Activated CD4-positive, CD25-positive, alpha-beta regulatory T cell treated with anti-CD3 and anti-CD28 coated beads, Interleukin-2, amount 50 U/mL, for 24 hours (primary cell): ENCODE results near the gene GLP2R.

Experiments used
- ATAC-seq, 2 donors: fragments of 150-1000 bp; cut with Tn5 transposase; one replicate each; pipeline ENCODE4 v1.10.0; 2021; ENCODE audit warnings: mild to moderate bottlenecking in 1 of 2, moderate library complexity in 1 of 2

Gene GLP2R

DNA sequence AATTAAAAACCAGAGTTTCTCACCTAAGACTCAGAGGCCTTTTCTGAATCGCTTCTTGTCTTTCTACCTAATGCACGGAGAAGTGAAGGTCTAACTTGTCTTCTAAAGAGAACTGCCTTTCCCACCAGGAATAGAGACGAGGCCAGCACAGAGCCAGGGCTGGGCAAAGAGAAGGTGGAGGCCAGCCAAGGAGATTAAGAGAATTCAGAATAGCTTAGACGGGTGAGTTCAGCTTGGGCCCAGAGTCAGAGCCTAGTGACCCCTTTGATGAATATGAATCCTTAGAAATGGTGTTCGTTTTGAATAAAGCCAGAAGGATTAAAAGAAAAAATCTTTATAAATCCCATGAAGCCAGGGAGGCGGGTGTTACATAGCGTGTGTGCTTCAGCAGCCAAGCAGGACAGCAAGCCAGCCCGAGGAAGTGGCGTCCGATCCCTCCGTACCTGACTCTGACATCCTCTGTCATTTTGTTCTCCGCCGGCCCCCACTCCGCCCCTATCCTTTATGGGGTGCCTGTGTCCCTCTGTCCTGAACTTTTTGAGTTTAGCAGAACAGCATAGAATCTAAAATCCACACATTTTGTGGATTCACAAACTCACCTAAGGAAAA, 11.3 kb upstream of the GLP2R start:
- ATAC-seq = no peak

DNA sequence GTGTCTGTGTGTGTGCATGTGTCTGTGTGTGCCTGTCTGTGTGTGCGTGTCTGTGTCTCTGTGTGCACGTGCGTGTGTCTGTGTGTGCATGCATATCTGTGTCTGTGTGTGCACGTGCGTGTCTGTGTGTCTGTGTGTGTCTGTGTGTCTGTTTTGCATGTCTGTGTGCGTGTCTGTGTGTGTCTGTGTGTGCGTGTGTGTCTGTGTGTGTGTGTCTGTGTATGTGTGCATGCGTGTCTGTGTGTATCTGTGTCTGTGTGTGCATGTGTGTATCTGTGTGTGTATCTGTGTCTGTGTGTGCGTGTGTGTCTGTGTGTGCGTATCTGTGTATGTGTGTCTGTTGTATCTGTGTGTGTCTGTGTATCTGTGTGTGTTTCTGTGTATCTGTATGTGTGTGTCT, 9.3 kb upstream of the GLP2R start:
- ATAC-seq = no peak

DNA sequence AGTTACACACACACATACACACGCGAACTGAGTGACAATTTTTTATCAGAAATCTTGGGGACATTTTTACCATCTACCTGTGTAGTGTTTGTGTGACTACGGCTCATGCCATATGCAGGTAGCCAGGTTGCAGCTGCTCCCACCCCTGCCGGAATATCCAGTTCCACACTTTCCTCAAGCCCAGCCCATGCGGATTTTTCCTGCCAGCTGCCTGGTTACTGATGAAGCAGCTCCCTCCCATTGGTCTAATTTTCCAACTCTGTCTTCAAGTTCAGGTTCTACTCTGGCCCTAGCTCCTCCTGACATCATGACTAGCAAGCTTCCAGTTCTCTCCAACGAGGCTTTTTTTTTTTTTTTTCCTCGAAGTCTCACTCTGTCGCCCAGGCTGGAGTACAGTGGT, 8.6 kb upstream of the GLP2R start:
- no peak for ATAC-seq

DNA sequence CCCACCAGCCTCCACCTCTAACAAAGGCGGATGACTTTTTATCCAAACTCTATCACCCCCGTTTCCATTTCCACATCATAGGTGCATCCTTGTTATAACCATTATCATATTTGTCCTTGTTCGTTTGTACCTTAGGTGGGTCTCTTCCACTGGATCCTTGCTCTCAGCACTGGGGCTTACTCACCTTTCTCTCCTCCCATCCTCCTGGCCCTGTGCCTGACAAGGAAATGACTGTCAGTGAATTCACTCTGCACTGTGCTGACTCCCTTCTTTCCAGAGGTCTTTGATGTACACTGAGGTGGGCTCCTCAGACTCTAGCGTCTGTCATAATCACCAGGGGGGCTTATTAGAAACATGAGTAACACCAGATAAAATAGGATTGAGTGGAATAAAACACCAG, 7.0 kb upstream of the GLP2R start:
- ATAC-seq = no peak

DNA sequence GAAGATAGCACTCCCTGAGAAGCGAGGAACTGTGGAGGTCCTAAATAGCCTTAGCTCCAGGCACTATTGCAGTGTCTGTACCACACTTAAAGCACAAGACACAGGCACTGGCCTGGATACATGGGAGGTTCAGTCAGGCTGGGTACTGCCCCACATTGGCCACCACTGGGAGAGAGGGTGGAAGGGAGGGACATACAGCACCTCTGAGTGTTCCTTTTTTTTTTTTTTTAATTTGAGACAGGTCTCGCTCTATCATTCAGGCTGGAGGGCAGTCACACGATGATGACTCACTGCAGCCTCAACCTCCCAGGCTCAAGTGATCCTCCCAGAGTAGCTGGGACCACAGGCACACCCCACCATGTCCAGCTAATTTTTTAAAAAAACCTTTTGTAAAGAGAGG, 5.3 kb upstream of the GLP2R start:
- ATAC-seq = no peak

DNA sequence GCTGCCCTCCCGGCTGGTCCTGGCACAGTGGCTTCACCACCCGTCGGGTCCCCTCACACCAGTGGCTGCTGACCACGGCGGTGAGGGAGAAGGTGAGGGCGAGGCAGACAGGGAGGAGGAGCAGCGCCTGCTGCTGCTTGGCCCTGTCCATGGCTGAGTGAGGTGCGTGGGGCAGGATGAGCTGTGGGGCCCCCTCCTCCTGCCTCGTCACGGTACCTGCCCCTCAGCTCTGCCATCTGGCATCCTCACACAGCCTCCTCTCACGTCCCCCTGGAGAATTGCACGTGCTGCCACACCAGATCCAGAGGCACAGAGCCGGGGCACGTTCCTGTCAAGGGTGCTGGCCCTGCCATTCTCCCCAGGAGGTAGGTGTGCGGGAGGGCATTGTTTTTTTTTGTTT, 3.8 kb upstream of the GLP2R start, which contains the start of gene GSG1L2:
GSG1L2 (minus strand) TSS at position 159 of the 400 bp plus-strand sequence; CDS start at position 151, 8 bp downstream.
- no peak for ATAC-seq

DNA sequence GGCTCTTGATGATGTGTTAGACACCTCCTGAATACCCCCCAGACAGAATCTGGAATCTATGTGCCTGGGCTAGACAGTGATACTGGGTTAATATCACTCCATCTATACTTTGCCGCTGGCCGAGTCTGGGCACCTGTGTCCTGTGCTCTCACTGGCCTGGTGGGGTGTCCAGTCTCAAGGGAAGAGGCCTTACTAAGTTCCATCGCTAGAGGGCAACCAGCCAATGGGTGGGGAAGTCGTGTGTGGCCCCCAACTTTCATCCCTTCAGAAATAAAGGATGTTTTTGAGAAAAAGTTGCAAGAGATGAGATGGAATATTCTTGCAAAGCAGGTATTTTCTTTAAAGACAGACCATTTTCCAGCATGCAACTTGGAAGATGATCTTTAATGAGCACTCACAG, 1.6 kb upstream of the GLP2R start:
- no peak for ATAC-seq

DNA sequence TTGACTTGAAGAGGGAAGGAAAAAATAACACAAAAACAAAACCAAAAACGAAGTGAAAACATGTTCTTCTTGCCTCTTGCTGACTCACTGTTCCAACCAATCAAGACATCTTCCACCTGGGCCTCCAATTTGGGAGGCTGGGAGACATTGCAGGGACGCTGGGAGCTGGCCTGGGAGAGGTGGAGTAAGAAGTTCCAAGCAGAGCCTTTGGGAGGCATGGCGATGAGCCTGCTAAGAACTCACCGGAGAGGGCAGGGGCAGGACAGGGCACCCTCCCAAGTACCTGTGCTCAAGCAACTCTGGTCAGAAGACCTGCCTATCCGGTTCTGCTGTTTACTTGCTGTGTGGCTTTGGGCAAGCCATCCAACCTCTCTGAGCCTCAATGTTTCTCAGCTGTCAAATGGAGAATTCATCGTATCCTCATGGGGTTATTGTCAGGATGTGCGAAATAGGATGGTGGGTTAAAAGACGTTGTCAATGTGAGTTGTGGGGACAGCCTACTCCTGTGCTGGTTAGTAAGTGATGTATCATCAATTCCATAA, 856 bp upstream of the GLP2R start:
- no peak for ATAC-seq

DNA sequence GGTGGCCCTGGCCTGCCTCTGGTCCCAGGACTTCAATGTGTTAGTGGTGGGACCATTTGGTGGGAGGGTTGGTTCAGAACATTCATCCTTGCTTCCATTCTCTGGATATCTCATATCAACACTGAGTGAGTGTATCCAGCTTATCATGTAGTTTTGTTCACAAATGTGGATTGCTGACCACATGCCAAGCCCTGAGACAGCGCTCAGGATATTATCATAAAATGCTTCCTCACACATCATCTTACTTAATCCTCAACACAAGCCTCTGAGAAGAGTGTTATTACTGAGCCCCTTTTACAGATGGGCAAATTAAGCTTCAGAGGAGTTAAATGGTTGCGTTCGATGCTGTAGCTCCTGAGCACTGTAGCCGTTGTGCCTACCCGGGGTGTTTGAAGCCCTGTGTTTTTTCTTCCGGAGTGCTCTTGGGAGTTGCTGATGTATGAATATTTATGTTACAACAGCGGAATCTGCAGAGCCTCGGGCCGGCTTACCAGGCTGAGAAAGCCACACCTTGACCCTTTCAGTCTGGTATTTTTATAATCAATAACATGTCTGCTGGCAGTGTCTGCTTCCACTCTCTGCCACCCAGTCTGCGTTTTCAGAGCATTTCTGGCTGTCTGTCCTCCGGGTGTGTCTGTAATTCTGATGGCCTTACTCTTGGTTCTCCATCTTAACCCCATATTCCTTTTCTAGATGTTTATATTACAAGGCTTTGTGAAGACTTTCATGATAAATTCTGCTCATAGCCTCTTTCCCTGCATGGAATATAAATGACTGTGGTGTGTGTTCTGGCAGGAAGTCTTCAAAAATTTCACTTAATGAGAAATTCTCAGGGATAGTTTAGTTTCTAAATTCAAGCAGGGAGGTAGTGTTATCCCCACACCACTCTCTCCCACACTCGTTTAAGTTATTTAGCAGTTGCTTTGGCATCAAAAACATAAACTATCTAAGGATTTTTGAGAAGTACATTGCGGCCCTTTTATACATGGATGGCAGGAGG, 2.9 kb downstream of the GLP2R start:
- ATAC-seq = no peak

DNA sequence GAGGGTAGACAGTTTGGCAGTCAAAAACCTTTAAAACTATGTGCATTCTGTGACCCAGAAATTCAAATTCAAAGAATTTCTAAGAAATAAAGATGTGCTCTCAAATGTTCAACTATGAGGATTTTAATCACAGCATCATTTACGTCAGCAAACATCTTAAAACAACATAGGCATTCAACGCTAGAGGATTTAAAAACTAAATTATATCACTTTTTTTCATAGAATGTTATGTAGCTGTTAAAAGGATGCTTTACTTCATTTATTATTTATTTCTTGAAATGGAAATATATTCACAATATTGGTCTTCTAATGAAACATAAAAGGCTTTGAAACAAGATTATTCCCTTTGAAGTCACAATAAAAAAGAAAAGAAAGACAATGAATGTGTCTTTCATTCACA, 3.6 kb downstream of the GLP2R start:
- ATAC-seq = no peak

DNA sequence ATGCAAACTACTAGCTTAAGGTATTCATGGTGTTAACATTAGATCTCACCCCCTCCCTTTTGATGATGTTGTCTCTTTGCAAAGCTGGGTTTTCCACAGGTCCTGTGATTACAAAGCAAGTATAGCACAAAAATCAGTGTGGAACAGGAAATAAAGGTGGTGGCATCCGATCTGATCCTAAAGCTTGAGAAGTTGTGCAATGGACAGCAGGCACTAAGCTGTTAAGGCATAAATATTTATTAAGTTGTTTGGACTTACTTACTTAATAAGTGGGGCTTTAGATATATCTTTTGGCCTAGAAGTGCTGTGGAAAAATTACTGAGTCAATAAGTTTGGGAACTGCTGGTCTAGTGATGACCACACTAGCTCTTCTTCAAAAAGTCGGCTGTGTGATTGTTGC, 5.0 kb downstream of the GLP2R start:
- no peak for ATAC-seq

DNA sequence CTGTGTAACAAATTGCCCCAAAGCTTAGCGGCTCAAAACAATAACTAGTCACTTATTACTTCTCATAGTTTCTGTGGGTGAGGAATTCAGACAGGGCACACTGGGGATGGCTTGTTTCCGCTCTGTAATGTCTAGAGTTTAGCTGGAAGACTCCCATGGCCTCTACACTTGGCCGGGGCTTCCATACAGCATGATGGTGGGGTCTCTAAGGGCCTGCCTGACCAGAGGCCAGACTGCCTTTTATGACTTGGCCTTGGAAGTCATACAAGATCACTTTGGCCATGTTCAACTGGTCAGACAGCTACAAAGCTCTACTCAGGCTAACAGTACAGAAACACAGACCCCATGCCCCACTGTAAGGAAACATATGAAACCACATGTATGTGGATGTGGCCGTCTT, 8.2 kb downstream of the GLP2R start:
- no peak for ATAC-seq

DNA sequence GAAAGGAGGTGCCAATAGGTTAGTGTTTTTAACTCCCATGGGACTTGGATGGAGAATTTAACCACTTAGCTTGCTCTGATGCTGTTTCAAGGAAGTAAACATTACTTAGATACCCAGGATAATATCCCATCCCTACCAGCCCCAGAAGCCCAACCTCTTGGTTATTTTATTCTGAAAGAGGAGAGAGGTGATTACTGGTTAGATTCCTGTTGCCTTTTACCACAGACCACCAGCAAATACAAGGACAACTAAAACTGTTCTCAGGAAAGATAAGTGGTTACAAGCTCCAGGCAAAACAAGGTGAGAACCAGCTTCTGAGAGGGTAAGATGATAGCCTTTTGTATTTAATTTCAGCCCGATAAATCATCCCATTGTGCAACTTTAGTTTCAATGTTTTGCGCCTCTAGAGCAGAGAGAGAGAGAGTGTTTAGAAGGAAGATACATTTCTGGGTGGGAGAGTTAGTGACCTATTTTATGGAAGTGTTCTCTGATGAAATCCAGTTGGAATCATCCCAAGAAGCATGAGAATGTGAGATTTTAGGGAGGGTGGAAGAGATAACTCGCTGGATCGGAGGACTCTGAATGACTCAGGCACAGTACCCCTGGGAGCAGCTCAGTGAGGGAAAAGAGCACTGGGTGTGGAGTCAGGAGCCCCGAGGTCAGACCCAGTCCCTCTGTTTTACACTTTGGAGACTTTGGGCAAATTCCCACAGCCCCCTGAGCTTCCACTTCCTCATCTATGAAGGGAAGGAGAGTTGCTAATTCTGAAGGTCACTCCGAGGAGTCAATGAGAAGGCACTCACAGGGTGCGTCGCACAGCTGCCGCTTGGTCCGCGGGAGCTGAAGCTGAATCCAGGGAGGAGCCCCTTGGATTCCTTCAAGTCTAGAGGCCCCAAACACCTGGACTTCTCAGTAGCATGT, 12.1 kb downstream of the GLP2R start:
- ATAC-seq = no peak

DNA sequence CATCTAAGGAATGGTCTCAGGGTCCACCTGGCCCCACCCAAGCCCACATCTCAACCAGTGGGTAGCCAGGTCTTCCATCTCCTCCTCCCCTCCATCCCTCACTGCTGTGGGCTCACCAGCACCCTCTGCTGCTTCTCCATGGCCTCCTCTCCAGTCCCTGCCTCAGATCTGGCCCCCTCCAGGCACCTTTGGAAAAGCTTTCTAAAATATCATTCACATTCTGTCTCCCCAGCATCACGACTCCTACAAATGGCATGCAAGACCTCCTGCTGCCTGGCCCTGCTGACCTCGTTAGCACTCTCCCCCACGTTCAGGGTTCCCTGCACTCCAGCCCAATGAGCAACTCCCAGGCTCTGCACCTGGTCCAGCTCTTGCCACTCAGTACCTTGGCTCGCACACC, 13.7 kb downstream of the GLP2R start:
- ATAC-seq = no peak

DNA sequence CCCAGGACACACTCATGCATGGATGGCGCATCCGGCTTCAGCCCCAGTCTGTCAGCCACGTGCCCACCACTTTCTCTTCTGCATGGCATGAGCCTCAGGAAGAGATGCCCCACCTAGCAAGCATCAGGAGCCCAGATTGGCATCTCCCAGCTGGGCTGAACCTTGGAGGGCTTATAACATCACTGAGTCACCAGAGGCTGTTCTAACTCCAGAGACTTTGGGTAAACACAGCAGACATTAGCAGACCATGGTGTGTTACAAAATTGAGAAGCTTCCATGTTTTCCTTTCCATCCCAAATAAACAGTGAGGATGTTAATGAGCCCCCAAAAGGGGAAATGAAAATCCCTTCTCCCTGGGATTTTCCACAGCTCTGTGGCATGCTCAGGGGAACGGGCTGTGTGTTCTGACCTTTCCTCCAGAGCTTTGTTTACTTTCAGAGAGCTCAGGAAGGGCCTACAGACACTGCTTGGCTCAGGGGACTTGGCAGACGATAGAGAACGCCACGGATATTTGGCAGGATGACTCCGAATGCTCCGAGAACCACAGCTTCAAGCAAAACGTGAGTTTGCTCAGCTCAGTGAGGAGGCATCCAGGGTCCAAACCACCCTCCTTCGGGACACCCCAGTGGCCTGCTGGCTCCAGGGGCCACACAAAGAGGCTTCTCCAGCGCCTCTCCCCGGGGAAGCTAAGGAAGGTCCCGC, 16.5 kb downstream of the GLP2R start:
- ATAC-seq = no peak

DNA sequence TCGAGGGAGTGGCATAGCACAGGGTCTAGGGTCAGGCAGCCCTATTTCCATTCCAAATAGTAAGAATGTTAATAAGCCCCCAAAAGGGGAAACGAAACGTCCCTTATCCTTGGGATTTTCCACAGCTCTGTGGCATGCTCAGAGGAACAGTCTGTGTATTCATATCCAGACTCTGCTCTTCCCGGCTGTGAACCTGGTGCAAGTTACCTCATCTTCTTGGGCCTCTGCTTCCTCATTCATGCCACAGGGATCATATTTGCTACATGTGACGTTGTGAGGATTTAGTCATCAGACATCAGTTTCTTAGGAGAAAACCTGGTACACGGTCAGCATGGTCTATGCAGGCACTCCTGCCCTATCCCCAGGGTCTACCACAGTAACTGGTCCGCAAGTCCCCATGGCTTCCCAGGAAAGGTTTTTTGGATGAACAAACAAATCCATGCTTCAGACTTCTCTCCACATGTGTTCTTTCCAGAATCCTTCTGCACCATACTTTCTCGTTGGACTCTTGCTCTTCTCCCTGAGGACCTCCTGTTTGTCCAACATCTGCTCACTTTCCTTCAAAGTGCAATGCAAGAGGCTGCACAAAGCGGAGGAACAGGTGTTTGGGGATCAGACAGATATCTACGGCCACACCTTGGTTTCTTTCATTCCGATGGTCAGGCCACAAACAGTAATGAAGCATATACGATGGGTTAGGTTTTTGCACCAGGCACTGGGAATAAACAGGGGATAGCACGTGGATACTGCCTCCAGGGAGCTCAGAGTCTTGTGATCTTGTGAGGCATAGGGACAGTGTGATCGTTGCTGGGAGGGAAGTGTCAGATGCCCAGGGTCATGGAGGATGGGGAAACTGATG, 17.7 kb downstream of the GLP2R start:
- no peak for ATAC-seq

DNA sequence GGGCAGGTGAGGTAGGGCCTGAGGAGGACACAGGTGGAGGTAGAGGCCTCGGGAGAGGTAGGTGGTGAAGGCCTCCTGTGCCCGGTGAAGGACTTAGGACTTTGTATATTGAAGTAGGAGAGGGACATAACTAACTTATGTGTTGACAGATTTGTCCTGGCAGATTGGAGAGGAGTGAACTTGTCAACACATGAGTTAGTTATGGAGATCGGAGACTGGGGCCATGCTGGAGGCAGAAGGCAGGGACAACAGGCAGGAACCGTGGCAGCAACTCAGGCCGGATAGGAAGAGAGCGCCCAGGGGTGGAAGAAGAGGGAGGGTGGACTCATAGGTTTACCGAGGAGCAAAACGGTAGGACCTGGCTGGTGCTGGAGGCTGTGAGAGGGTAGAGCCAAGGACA, 18.4 kb downstream of the GLP2R start:
- ATAC-seq = no peak

DNA sequence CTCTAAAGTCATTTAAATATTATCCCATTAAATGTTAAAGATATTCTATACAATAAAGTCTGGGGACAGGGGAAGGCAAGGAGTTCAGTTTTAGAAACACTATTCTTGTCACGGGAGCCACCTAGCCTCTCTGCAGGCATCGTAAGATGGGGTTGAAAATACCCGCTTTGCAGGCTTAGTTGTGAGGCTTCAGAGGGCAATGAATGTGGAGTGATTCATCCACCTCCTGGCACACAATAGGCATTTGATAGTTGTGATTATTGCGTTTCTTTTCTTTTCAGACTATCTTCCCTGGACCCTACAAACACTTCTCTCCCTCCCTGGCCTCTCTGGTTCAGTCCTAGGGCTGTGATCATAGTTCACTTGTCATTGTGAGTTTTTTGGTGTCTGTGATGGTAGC, 19.6 kb downstream of the GLP2R start:
- no peak for ATAC-seq

DNA sequence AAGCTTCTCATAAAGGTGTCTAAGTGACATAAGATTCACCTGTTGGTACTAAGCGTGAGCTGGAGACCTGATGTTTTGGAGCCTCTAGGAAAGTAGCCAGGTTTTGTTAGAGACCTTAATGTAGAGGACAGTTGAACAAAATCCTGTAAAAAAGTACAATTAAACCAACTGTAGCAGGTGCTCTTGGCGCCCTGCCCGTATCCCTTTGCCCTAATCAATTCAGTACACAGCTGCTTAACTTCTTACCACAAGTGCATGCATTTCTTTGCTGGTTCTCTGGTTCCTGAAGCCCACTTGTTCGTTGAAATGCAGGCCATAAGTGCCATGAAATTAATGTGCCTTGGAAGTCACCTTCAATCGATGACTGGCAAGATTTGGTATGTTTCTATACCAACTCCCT, 24.4 kb downstream of the GLP2R start:
- no peak for ATAC-seq

DNA sequence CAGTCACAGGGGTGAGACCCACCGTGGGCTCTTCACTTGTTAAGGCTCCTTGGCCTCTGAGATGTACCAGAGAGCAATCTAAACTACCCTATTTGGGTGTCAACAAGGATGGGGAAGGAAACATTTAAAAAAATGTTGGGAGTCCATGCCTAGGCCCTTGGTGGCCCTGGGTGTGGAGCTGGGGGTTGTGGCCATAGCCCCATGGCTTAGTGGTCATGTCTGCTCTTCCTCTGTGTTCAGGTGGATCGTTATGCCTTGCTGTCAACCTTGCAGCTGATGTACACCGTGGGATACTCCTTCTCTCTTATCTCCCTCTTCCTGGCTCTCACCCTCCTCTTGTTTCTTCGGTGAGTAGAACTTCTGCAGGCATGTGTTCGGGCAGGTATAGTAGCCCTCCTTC, 28.5 kb downstream of the GLP2R start:
- ATAC-seq = no peak

DNA sequence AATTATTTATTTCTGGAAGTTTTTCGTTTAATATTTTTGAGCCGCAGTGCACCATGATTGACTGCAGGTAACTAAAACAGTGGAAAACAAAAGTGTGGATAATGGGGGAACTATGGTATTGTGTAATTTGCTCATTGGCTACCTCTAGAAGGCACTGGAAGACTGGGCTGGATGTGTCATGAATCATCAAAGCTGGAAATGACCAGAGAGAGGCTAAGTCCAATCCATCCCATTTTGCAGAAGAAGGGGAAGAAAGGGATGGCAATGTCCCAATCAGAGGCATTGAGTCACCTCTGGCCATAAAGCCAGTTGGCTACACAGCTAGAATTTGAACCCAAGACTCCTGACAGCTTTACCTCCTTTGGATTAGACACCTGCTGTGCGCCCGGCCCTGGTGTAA, 29.3 kb downstream of the GLP2R start:
- no peak for ATAC-seq
